ENCODE results near the gene KRT222. TPM values are rescaled to one million over a fixed set of nuclear protein-coding genes. Genes with fewer than 3 reads are reported as not detected.

KRT222 gene
- total and polyA plus RNA-seq, 2 of the 13 experiments (the other 11 are each of a cell fraction or from before 2014, with no cell fraction given) = not detected

DNA sequence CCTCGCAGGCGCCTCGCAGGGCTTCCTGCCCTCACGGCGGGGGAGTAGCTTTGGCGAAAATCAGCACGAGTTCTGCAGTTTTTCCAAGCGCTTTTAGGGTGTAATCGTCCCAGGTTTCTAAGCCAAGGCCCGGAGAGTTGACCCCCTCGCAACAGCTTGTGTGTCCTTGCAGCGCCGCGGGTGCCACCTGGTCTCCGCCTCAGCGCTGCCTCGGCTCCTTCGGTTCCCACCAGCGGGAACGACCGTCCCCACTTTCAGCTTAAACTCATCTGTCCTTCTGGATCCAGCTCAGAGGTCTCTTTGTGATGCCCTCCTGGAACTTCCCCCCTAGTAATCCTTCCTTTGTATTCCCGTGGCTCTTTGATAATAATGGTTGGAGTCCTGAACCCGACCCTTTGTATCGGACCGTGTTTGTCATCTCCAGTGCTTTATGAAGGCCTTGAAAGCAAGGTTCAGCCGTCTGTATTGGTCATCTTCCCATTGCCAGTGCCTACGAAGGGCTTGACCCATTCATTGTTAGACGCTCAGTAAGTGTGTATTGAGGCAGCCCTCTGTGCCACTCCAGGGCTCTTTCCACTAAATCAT, 16.5 kb downstream of the KRT222 start (continued):
- TF ChIP-seq KLF11 (CRISPR knock-in tag; IDR thresholded peaks at IDR 0.05) (no peak), ZNF431 (CRISPR knock-in tag; IDR thresholded peaks at IDR 0.05; ENCODE audit: borderline replicate concordance, low read depth) (0 out of 2 replicates have a peak, but pooled peaks have one; percentile 8), ZNF891 (CRISPR knock-in tag; IDR thresholded peaks at IDR 0.05) (peak; percentile 85; the same call in 1 of the 2 replicates), NCOA1 (CRISPR knock-in tag; IDR thresholded peaks at IDR 0.05) (peak; percentile 86), SP140L (CRISPR knock-in tag; IDR thresholded peaks at IDR 0.05; ENCODE audit: borderline replicate concordance) (no peak), AGO1 (IDR thresholded peaks at IDR 0.05; ENCODE audit: low read depth, low read length, poor library complexity, severe bottlenecking) (no peak), SMYD3 (CRISPR knock-in tag; IDR thresholded peaks at IDR 0.05) (0 out of 2 replicates have a peak, but pooled peaks have one; percentile 17), ZNF766 (CRISPR knock-in tag; IDR thresholded peaks at IDR 0.05; ENCODE audit: borderline replicate concordance) (0 out of 2 replicates have a peak, but pooled peaks have one; percentile 23), ARNT2 (CRISPR knock-in tag; IDR thresholded peaks at IDR 0.05; ENCODE audit: low read depth) (peak; percentile 27; the same call in 1 of the 2 replicates), RBM22 (optimal IDR thresholded peaks at IDR 0.05; ENCODE audit: low read length) (no peak), NFE2L2 (IDR thresholded peaks at IDR 0.05; ENCODE audit: low read length) (0 out of 2 replicates have a peak, but pooled peaks have one; percentile 3), MYC (CRISPR knock-in tag; IDR thresholded peaks at IDR 0.05; ENCODE audit: borderline replicate concordance) (peak; percentile 79; the same call in 1 of the 2 replicates), NFKB2 (CRISPR knock-in tag; IDR thresholded peaks at IDR 0.05; ENCODE audit: borderline replicate concordance) (peak; percentile 17; the same call in 1 of the 2 replicates), PAWR (CRISPR knock-in tag; IDR thresholded peaks at IDR 0.05; ENCODE audit: borderline replicate concordance) (peak; percentile 59; the same call in 1 of the 2 replicates), SOX5 (CRISPR knock-in tag; IDR thresholded peaks at IDR 0.05; ENCODE audit: borderline replicate concordance) (peak; percentile 41; the same call in 1 of the 2 replicates), MXD4 (CRISPR knock-in tag; IDR thresholded peaks at IDR 0.05) (peak; percentile 52; the same call in 1 of the 2 replicates), ZNF292 (CRISPR knock-in tag; IDR thresholded peaks at IDR 0.05; ENCODE audit: borderline replicate concordance, low read depth) (peak; percentile 41; the same call in 1 of the 2 replicates), ZSCAN29 (CRISPR knock-in tag; conservative IDR thresholded peaks at IDR 0.05) (peak; percentile 95)
- TF ChIP-seq, protein P1, sequence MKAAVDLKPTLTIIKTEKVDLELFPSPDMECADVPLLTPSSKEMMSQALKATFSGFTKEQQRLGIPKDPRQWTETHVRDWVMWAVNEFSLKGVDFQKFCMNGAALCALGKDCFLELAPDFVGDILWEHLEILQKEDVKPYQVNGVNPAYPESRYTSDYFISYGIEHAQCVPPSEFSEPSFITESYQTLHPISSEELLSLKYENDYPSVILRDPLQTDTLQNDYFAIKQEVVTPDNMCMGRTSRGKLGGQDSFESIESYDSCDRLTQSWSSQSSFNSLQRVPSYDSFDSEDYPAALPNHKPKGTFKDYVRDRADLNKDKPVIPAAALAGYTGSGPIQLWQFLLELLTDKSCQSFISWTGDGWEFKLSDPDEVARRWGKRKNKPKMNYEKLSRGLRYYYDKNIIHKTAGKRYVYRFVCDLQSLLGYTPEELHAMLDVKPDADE (CRISPR knock-in tag; IDR thresholded peaks at IDR 0.05) = 0 out of 2 replicates have a peak, but pooled peaks have one; percentile 51
- TF ChIP-seq, protein P2, sequence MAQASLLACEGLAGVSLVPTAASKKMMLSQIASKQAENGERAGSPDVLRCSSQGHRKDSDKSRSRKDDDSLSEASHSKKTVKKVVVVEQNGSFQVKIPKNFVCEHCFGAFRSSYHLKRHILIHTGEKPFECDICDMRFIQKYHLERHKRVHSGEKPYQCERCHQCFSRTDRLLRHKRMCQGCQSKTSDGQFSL (CRISPR knock-in tag; IDR thresholded peaks at IDR 0.05) = peak; percentile 16; the same call in 1 of the 2 replicates
- TF ChIP-seq, protein P3, sequence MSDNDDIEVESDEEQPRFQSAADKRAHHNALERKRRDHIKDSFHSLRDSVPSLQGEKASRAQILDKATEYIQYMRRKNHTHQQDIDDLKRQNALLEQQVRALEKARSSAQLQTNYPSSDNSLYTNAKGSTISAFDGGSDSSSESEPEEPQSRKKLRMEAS (IDR thresholded peaks at IDR 0.05) = 0 out of 2 replicates have a peak, but pooled peaks have one; percentile 20
- TF ChIP-seq, protein P4, sequence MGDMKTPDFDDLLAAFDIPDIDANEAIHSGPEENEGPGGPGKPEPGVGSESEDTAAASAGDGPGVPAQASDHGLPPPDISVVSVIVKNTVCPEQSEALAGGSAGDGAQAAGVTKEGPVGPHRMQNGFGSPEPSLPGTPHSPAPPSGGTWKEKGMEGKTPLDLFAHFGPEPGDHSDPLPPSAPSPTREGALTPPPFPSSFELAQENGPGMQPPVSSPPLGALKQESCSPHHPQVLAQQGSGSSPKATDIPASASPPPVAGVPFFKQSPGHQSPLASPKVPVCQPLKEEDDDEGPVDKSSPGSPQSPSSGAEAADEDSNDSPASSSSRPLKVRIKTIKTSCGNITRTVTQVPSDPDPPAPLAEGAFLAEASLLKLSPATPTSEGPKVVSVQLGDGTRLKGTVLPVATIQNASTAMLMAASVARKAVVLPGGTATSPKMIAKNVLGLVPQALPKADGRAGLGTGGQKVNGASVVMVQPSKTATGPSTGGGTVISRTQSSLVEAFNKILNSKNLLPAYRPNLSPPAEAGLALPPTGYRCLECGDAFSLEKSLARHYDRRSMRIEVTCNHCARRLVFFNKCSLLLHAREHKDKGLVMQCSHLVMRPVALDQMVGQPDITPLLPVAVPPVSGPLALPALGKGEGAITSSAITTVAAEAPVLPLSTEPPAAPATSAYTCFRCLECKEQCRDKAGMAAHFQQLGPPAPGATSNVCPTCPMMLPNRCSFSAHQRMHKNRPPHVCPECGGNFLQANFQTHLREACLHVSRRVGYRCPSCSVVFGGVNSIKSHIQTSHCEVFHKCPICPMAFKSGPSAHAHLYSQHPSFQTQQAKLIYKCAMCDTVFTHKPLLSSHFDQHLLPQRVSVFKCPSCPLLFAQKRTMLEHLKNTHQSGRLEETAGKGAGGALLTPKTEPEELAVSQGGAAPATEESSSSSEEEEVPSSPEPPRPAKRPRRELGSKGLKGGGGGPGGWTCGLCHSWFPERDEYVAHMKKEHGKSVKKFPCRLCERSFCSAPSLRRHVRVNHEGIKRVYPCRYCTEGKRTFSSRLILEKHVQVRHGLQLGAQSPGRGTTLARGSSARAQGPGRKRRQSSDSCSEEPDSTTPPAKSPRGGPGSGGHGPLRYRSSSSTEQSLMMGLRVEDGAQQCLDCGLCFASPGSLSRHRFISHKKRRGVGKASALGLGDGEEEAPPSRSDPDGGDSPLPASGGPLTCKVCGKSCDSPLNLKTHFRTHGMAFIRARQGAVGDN (CRISPR knock-in tag; IDR thresholded peaks at IDR 0.05) = peak; percentile 39
- TF ChIP-seq, protein P5, sequence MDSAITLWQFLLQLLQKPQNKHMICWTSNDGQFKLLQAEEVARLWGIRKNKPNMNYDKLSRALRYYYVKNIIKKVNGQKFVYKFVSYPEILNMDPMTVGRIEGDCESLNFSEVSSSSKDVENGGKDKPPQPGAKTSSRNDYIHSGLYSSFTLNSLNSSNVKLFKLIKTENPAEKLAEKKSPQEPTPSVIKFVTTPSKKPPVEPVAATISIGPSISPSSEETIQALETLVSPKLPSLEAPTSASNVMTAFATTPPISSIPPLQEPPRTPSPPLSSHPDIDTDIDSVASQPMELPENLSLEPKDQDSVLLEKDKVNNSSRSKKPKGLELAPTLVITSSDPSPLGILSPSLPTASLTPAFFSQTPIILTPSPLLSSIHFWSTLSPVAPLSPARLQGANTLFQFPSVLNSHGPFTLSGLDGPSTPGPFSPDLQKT (CRISPR knock-in tag; IDR thresholded peaks at IDR 0.05; ENCODE audit: borderline replicate concordance) = no peak

Measured in HepG2 (cell line).